DND-41 (cell line): Measurements from ENCODE around the gene POLDIP3.

Experiments used
- EZH2 ChIP-seq: IDR thresholded peaks from 3 replicates; pipeline ENCODE4 v1.6.1; 2012; ENCODE audit warnings: borderline replicate concordance, low read depth, mild to moderate bottlenecking, moderate library complexity, low read length, inconsistent platforms; ENCODE audit not compliant: severe bottlenecking
- TF ChIP-seq, protein P1 (sequence below): IDR thresholded peaks from 2 replicates; pipeline ENCODE4 v1.5.1; 2012; ENCODE audit warnings: borderline replicate concordance, low read length, moderate library complexity, mild to moderate bottlenecking; ENCODE audit not compliant: poor library complexity, severe bottlenecking; ENCODE audit errors: extremely low read depth

GRCh38 chr22:42584364-42584940 is 30.2 kb downstream of the POLDIP3 start:
- TF ChIP-seq, protein P1, sequence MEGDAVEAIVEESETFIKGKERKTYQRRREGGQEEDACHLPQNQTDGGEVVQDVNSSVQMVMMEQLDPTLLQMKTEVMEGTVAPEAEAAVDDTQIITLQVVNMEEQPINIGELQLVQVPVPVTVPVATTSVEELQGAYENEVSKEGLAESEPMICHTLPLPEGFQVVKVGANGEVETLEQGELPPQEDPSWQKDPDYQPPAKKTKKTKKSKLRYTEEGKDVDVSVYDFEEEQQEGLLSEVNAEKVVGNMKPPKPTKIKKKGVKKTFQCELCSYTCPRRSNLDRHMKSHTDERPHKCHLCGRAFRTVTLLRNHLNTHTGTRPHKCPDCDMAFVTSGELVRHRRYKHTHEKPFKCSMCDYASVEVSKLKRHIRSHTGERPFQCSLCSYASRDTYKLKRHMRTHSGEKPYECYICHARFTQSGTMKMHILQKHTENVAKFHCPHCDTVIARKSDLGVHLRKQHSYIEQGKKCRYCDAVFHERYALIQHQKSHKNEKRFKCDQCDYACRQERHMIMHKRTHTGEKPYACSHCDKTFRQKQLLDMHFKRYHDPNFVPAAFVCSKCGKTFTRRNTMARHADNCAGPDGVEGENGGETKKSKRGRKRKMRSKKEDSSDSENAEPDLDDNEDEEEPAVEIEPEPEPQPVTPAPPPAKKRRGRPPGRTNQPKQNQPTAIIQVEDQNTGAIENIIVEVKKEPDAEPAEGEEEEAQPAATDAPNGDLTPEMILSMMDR, result no peak
- no peak for TF ChIP-seq EZH2
